ENCODE results near the gene RAB23. TPM values are rescaled to one million over a fixed set of nuclear protein-coding genes. Genes with fewer than 3 reads are reported as not detected.
A peak's percentile ranks its signal among the peaks of the same experiment; 100 is the strongest.

RAB23 gene
- total RNA-seq, 2 experiments from 2014 or later: 1.9 to 2.1 TPM

DNA sequence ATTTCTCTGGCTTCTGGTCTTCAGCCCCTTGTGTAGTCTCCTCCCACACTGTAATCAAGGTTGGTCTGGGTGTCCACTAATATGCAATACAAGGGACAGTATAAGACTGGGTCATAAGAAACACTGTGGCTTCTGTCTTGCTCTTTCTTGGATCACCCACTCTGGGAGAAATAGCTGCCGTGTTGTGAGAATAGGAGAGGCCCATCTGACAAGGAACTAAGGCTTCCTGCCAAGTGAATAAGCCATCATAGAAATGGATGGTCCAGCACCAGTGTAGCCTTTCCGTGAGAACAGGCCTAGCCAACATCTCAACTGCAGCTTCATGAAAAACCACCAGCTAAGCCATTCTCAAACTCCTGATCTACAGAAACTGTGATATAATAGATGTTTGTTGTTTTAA is 26.6 kb downstream of the RAB23 start:
- Mint-ChIP-seq H3K4me1 (no peaks in the 10 kb centered on the region), H3K4me3 (no peak overlapping the region), H3K27ac (no peak overlapping the region), H3K9me3 (no peaks in the 10 kb centered on the region), H3K36me3 (peaks cover 16% of the 10 kb centered on the region), H3K27me3 (no peaks in the 10 kb centered on the region)
- POLR2A ChIA-PET: no interaction called here
- no peak for DNase-seq
- ATAC-seq (ENCODE audit: low read depth): no peak

GRCh38 chr6:57193177-57193576 is 28.9 kb downstream of the RAB23 start:
- Mint-ChIP-seq H3K4me3 (no peak overlapping the region), H3K4me1 (no peaks in the 10 kb centered on the region), H3K36me3 (peaks cover 20% of the 10 kb centered on the region), H3K9me3 (no peaks in the 10 kb centered on the region), H3K27me3 (no peaks in the 10 kb centered on the region), H3K27ac (no peak overlapping the region)
- DNase-seq: no peak
- POLR2A ChIA-PET: no interaction called here
- ATAC-seq (ENCODE audit: low read depth): no peak

- Mint-ChIP-seq H3K4me3 (no peak overlapping the region), H3K4me1 (no peaks in the 10 kb centered on the region), H3K36me3 (peaks cover 24% of the 10 kb centered on the region), H3K27me3 (no peaks in the 10 kb centered on the region), H3K9me3 (no peaks in the 10 kb centered on the region), H3K27ac (no peak overlapping the region)
- no peak for DNase-seq
- no peak for ATAC-seq (ENCODE audit: low read depth)
- POLR2A ChIA-PET: interaction anchor here (1.6 kb wide), 1 partner anchor 18 kb away, joined by 3 read pairs; the partner anchor contains the start of gene BAG2
Observed at GRCh38 chr6:57190140-57190539, 32.0 kb downstream of the RAB23 start.

DNA sequence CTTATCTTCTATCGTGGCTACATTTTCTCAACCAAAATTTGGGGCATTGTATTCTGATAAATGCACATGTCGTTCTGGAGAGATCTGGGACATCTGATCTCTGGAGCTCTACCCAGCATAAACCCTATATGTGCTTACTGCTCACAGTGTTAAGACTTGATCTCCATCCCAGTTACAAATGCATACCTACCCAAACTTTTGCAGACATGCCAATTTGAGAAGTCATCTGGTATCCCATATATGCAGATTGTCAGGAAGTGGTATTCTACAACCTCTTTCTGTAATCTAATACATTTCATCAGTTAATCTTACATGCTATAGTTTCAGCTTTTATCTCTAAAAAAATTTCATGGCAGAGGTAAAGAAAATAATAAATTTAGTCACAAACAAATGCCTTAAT is 38.8 kb downstream of the RAB23 start:
- Mint-ChIP-seq H3K4me3 (no peak overlapping the region), H3K4me1 (peaks cover 3% of the 10 kb centered on the region), H3K27me3 (no peaks in the 10 kb centered on the region), H3K9me3 (no peaks in the 10 kb centered on the region), H3K36me3 (peaks cover 24% of the 10 kb centered on the region), H3K27ac (no peak overlapping the region)
- DNase-seq (no peak), ATAC-seq (ENCODE audit: low read depth) (no peak)
- POLR2A ChIA-PET: no interaction called here

DNA sequence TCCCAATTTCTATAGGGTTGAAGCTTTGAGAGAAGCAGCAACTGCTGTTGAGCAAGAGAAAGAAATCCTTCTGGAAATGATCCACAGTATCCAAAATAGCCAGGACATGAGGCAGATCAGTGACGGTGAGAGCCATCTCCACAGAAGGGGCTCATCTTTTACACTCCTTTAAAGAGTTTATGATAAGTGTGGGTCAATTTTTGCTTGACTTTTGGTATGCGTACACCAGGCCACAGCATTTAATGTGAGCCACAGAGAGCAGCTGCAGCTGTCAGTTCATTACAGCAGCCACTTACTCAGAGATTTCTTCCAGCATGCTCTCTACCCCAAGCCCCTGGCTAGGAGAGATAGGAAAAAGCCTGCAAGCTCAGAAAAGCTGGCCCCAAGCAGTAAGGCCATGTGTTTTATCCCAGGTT is 40.1 kb downstream of the RAB23 start:
- Mint-ChIP-seq H3K27me3 (no peaks in the 10 kb centered on the region), H3K36me3 (peaks cover 28% of the 10 kb centered on the region), H3K27ac (peak overlapping the region; percentile 9), H3K4me1 (peaks cover 8% of the 10 kb centered on the region), H3K4me3 (no peak overlapping the region), H3K9me3 (no peaks in the 10 kb centered on the region)
- DNase-seq (no peak), ATAC-seq (ENCODE audit: low read depth) (no peak)
- POLR2A ChIA-PET: no interaction called here

DNA sequence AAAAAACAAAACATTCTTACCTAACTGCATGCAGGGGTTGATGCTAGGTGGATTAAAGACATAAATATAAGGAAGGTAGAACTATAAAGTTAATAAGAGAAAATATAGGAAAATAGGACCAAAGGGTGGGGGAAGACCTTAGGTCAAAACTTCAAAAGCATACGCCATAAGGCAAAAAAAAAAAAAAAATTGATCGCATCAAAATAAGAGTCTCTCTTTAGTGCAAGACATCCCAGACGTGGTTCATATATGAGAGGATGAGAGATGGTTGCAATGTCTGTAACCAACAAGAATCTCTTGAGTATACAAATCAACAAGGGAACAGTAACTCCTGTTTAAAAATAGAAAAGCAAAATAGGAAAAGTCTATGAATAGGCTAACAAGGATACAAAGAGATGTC is 41.5 kb downstream of the RAB23 start:
- ATAC-seq (ENCODE audit: low read depth): no peak
- Mint-ChIP-seq H3K4me3 (no peak overlapping the region), H3K27ac (no peak overlapping the region), H3K4me1 (peaks cover 12% of the 10 kb centered on the region), H3K27me3 (no peaks in the 10 kb centered on the region), H3K9me3 (no peaks in the 10 kb centered on the region), H3K36me3 (peaks cover 21% of the 10 kb centered on the region)
- DNase-seq: no peak
- POLR2A ChIA-PET: no interaction called here

DNA sequence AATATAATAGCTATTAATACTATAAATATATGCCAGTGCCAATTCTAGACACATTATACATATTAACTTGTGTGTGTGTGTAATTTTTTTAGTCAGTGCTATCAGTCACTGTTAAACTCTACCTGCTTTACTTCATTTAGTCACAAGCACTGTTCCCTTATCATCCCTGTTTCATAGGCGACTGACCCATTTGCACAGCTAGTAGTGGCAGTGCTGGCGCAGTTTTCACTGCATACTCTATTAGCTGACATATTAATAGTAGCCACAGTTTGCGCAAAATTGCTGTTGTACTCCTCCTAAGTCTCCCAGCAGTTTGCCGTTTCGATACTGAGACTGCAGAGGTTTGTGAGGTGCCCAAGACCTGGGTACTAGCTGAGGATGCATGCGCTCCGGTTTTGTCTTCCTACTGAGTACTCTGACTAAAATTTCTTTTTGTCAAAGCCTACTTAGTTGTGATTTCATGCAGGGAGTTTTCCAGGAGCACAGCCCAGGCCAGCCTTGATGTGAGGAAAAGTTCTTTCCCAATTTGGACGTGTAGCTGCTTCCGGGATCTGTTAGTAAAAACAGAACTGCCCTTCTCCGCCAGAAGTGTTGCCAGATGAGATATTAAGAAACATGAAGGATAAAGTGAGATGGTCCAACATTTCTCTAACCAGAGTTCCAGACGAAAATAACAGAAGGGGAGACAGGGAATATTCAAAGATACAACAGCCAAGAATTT is 44.4 kb downstream of the RAB23 start:
- ATAC-seq (ENCODE audit: low read depth): no peak
- peaks cover 12% of the 10 kb centered on the region for H3K36me3 Mint-ChIP-seq
- peaks cover 29% of the 10 kb centered on the region for H3K4me1 Mint-ChIP-seq
- no peak overlapping the region for H3K27ac Mint-ChIP-seq
- POLR2A ChIA-PET: interaction anchor here (0.9 kb wide), 1 partner anchor 44 kb away, joined by 3 read pairs; the partner anchor contains the start of gene RAB23
- H3K9me3 Mint-ChIP-seq: no peaks in the 10 kb centered on the region
- DNase-seq: no peak
- H3K4me3 Mint-ChIP-seq: no peak overlapping the region
- no peaks in the 10 kb centered on the region for H3K27me3 Mint-ChIP-seq

- no peak overlapping the region for H3K27ac Mint-ChIP-seq
- DNase-seq (no peak), ATAC-seq (ENCODE audit: low read depth) (no peak)
- POLR2A ChIA-PET: no interaction called here
- no peaks in the 10 kb centered on the region for H3K9me3 Mint-ChIP-seq
- peak overlapping the region; percentile 98 for H3K4me3 Mint-ChIP-seq
- peaks cover 7% of the 10 kb centered on the region for H3K36me3 Mint-ChIP-seq
- H3K27me3 Mint-ChIP-seq: no peaks in the 10 kb centered on the region
- peaks cover 44% of the 10 kb centered on the region for H3K4me1 Mint-ChIP-seq
Observed at GRCh38 chr6:57174511-57174907, 47.6 kb downstream of the RAB23 start.

DNA sequence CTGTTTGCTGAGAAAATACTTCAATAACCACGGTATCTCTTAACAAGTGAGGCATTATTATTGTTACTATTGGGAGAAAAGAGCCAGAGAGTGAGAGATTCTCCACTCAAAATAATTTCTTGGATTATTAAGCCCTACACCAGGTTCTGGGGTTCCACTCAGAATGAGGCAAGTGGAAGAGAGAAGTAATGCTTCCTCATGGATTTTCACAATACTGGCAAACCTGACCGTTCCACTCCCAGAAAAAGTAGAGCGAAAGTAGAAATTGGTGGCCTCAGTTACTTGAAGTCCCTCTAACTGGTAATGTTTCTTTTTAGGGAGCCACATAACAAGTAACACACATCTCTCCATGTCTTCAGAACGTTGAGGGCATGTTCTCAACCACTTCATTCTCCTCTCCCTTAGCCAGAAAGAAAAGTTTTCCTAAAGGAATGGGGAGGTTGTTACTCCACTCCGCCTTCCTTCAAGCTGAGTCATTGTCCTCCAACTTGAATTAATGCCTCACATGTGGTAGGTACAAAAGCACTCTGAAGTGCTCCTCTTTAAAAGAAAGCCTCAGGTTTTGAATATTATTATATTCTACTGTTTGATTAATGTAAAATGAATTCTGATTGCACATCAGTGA is 48.1 kb downstream of the RAB23 start:
- ATAC-seq (ENCODE audit: low read depth): no peak
- POLR2A ChIA-PET: no interaction called here
- peaks cover 7% of the 10 kb centered on the region for H3K36me3 Mint-ChIP-seq
- no peaks in the 10 kb centered on the region for H3K27me3 Mint-ChIP-seq
- H3K4me1 Mint-ChIP-seq: peaks cover 43% of the 10 kb centered on the region
- no peak for DNase-seq
- H3K27ac Mint-ChIP-seq: peak overlapping the region; percentile 91
- peak overlapping the region; percentile 98 for H3K4me3 Mint-ChIP-seq
- no peaks in the 10 kb centered on the region for H3K9me3 Mint-ChIP-seq

DNA sequence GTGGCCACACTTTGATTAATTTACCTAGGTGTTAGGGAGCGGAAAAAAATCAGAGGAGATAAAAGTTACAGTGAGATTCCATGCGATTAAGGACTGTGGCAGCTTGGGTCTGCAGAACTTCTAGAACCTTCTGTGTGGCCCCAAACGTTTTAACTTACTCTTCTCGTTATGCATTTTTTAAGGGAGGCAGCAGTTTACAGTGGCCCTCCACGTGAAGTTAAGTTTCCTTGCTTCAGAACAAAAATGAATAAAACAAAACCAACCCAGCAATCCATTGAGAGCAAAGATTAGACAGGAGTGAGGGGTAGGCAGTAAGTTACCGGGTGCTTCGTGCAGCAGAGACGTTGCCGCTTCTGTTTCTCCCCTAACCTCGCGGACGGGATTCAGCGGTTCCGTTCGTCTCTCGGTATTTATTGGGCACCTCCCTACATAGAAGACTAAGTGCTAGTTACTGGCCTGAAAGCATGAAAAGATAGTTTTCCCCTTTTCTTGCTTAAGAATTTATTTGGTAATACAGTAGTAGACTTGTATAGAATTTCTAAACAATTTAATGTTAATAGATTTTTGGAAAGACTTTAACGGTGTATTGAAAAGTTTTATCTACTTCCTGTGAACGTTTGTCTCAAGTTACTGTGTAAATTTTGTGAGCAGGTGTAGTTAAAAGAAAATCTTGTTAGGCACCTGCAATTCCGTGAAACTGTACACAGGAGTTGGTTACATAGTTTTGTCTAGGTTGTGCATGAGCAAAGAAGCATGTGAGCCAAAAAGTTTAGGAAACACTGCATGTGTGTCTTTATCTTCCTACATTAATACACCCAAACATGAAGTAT is 48.8 kb downstream of the RAB23 start:
- Mint-ChIP-seq H3K4me3 (peak overlapping the region; percentile 98), H3K27me3 (no peaks in the 10 kb centered on the region), H3K36me3 (peaks cover 6% of the 10 kb centered on the region), H3K4me1 (peaks cover 40% of the 10 kb centered on the region), H3K27ac (peak overlapping the region; percentile 91), H3K9me3 (no peaks in the 10 kb centered on the region)
- DNase-seq (peak; percentile 36), ATAC-seq (ENCODE audit: low read depth) (no peak)
- POLR2A ChIA-PET: interaction anchor here (1.6 to 2.1 kb wide), 4 partner anchors 17 to 144 kb away, joined by 3 to 8 read pairs (median 6); partner anchors contain the start of genes PRIM2, RAB23 and ZNF451

DNA sequence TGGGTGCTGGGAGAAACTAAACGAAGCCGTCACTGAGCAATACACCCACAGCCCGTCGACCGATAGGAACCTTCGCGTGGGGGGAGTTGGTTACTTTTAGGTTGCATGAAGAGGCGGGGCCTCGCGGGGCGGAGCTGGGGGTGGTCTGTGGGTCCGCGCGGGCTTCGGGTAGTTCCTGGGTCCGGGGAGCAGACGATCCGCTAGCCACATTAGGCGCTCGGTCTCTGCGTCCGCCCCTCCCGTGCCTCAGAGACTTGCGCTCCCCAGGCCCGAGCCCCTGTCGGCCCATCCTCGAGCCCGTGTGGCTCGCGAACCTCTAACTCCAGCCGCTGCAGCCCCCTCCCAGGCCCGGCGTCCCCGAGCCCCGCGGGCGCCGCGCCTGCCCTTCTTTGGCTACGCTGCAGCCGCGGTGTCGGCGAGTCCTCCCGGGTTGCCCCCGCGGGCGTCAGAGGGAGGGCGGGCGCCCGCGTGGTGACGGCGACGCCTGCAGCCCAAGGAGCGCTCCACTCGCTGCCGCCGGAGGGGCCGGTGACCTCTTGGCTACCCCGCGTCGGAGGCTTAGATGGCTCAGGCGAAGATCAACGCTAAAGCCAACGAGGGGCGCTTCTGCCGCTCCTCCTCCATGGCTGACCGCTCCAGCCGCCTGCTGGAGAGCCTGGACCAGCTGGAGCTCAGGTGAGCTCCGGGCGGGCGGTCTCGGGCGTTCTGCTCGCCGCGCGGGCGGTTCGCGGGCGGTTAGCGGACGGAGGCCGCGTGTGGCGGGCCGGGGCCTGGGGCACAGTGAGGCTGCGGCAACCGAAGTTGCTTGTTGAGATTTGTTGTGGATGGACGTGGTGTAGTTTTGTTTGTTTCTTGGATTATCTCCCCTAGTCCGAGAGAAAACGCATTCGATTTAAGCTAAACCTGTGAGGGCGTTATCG is 49.7 kb downstream of the RAB23 start, which contains the start of gene BAG2:
Gene BAG2, plus strand, starts transcription at position 191 of the 920 bp plus-strand sequence. Its CDS starts 372 bp downstream, at position 563.
- POLR2A ChIA-PET: interaction anchor here (1.1 to 2.1 kb wide), 7 partner anchors 11 to 145 kb away, joined by 3 to 8 read pairs (median 6); partner anchors contain the start of genes KIAA1586, PRIM2, RAB23 and ZNF451
- no peaks in the 10 kb centered on the region for H3K9me3 Mint-ChIP-seq
- peaks cover 4% of the 10 kb centered on the region for H3K36me3 Mint-ChIP-seq
- no peaks in the 10 kb centered on the region for H3K27me3 Mint-ChIP-seq
- H3K4me1 Mint-ChIP-seq: peaks cover 36% of the 10 kb centered on the region
- H3K4me3 Mint-ChIP-seq: peak within 1 kb of the TSS; percentile 98
- peak within 1 kb of the TSS; percentile 91 for H3K27ac Mint-ChIP-seq
- peak; percentile 89 for DNase-seq
- peak; percentile 89 for ATAC-seq (ENCODE audit: low read depth)

DNA sequence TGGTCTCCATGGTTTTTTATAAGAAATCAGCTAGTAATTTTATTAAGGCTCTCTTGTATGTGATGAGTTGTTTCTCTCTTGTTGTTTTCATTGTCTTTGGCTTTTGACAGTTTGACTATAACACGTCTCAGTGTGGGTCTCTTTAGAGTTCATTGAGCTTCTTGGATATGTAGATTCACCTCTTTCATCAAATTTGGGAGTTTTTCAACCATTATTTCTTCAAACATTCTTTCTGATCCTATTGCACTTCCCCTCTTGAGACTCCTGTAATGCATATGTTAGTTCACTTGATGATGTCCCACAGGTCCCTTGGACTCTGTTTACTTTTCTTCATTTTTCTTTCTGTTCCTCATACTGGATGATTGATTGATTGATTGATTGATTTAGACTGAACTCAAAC is 57.0 kb downstream of the RAB23 start:
- Mint-ChIP-seq H3K27ac (no peak overlapping the region), H3K27me3 (no peaks in the 10 kb centered on the region), H3K36me3 (peaks cover 43% of the 10 kb centered on the region), H3K4me3 (no peak overlapping the region), H3K4me1 (peaks cover 3% of the 10 kb centered on the region), H3K9me3 (peaks cover 11% of the 10 kb centered on the region)
- no peak for ATAC-seq (ENCODE audit: low read depth)
- DNase-seq: no peak
- POLR2A ChIA-PET: no interaction called here
